HL-60 (cell line): Measurements from ENCODE around the gene ROS1.

Source experiments
- POLR2AphosphoS5 ChIP-seq: IDR thresholded peaks from 2 replicates; pipeline ENCODE4 v1.6.1; 2012; ENCODE audit warnings: low read depth
- TF ChIP-seq, protein P1 (sequence below): IDR thresholded peaks from one replicate; pipeline ENCODE4 v1.5.1; 2011; ENCODE audit warnings: low read length, control low read depth, inconsistent platforms; ENCODE audit not compliant: insufficient read depth
- TF ChIP-seq, protein P2 (sequence below): IDR thresholded peaks from 2 replicates; pipeline ENCODE4 v1.6.1; 2012; ENCODE audit warnings: low read depth; ENCODE audit not compliant: insufficient replicate concordance

DNA sequence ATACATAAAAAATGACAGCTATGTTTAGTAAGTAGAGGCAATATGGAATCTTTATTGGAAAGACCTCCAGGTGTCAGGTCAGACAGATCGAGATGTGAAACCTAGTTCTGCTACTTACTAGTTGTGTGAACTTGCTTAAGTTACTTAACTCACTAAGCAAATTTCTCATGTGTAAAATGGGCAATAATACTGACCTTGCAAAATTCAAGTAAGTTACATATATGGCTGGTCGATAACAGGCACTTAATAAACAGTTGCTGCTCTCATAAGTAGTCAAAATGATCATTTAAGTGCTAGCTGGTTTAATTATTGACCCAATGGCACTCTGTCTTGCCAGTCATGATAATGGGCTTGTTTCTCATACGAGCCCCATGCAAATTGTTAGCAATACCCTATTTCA lies 114.4 kb downstream of the ROS1 start:
- TF ChIP-seq, protein P1, sequence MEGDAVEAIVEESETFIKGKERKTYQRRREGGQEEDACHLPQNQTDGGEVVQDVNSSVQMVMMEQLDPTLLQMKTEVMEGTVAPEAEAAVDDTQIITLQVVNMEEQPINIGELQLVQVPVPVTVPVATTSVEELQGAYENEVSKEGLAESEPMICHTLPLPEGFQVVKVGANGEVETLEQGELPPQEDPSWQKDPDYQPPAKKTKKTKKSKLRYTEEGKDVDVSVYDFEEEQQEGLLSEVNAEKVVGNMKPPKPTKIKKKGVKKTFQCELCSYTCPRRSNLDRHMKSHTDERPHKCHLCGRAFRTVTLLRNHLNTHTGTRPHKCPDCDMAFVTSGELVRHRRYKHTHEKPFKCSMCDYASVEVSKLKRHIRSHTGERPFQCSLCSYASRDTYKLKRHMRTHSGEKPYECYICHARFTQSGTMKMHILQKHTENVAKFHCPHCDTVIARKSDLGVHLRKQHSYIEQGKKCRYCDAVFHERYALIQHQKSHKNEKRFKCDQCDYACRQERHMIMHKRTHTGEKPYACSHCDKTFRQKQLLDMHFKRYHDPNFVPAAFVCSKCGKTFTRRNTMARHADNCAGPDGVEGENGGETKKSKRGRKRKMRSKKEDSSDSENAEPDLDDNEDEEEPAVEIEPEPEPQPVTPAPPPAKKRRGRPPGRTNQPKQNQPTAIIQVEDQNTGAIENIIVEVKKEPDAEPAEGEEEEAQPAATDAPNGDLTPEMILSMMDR = no peak
- no peak for TF ChIP-seq POLR2AphosphoS5
- TF ChIP-seq, protein P2, sequence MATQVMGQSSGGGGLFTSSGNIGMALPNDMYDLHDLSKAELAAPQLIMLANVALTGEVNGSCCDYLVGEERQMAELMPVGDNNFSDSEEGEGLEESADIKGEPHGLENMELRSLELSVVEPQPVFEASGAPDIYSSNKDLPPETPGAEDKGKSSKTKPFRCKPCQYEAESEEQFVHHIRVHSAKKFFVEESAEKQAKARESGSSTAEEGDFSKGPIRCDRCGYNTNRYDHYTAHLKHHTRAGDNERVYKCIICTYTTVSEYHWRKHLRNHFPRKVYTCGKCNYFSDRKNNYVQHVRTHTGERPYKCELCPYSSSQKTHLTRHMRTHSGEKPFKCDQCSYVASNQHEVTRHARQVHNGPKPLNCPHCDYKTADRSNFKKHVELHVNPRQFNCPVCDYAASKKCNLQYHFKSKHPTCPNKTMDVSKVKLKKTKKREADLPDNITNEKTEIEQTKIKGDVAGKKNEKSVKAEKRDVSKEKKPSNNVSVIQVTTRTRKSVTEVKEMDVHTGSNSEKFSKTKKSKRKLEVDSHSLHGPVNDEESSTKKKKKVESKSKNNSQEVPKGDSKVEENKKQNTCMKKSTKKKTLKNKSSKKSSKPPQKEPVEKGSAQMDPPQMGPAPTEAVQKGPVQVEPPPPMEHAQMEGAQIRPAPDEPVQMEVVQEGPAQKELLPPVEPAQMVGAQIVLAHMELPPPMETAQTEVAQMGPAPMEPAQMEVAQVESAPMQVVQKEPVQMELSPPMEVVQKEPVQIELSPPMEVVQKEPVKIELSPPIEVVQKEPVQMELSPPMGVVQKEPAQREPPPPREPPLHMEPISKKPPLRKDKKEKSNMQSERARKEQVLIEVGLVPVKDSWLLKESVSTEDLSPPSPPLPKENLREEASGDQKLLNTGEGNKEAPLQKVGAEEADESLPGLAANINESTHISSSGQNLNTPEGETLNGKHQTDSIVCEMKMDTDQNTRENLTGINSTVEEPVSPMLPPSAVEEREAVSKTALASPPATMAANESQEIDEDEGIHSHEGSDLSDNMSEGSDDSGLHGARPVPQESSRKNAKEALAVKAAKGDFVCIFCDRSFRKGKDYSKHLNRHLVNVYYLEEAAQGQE = no peak
